HUDEP-2 (cell line): ENCODE measurements around the gene NELFB.

Source experiments
- DNase-seq, 76 experiments: peaks; one replicate each; lab custom pipeline; 2025; ENCODE audit not compliant: unreplicated experiment in 76 of 76; lab: John Stamatoyannopoulos, UW

Gene NELFB

DNA sequence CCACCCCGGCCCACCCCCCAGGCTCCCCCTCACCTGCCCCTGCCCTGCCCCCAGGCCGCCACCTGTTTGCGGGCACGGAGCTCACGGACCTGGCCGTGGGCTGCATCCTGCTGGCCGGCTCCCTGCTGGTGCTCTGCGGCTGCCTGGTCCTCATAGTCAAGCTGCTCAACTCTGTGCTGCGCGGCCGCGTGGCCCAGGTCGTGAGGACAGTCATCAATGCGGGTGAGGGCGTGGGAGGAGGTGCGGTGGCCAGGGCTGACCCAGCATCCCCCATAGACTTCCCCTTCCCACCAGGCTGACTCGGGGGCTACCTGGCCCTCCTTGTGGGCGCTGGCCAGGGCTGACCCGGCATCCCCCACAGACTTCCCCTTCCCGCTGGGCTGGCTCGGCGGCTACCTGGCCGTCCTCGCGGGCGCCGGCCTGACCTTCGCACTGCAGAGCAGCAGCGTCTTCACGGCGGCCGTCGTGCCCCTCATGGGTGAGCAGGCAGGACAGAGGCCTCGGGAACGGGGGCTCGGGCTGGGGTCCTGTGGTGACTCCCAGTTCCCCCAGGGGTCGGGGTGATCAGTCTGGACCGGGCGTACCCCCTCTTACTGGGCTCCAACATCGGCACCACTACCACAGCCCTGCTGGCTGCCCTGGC, 21.0 kb upstream of the NELFB start:
- no peak for DNase-seq

DNA sequence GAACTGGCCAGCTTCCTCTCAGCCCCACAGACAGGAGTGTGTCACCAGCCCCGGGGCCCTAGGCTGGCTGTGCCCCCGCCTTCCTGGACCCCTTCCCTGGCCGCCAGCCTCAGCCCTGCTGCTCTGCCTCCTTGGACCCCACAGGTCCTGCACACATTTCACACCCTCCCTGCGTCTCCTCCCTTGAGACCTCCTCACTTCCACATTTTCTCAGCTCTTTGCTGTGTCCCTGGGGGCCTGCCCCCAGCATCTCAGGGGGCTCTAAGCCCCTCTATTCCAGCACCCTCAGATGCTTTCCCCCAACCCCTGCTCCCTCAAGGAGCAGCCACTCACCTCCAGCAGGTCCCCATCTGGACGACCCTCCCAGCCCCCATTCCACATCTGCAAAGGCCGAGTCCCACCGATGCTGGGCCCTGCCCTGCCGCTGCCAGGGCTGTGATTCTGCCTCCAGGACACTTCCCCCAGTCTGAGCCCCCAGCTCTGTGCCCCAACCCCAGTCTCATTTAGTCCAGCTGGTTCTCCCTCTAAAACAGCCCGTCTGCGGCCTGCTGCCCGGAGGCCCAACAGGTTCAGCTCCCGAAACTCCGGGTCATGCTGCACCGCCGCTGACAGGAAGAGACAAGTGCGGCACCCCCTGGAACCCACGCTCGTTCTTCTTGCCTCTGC, 20.2 kb upstream of the NELFB start:
- DNase-seq = no peak

DNA sequence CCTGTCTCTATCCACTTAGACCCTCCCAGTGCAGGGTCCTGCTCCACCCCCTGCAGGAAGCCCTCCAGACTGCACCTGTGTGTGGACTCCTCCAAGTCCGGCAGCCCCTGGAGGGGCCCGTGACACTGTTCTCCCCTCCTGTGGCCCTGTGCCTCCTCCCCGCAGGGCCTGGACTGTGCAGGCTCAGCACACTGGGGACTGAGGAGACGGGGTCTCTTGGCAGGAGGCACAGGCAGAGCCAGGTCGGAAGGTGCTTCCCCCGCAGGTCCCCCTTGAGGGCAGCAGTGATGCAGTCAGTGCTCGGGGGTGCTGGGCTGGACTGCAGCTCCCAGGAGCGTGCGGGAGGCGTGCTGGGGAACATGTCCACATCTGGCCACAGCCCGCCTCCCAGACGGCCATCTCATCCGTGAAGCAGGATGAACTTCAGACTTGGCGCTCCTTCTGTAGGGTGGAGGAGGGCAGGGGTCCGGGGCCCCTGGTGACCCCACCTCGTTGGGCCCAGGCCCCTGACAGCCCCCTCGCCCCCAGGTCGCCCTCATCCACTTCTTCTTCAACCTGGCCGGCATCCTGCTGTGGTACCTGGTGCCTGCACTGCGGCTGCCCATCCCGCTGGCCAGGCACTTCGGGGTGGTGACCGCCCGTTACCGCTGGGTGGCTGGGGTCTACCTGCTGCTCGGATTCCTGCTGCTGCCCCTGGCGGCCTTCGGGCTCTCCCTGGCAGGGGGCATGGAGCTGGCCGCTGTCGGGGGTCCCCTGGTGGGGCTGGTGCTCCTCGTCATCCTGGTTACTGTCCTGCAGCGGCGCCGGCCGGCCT, 19.5 kb upstream of the NELFB start:
- no peak for DNase-seq

DNA sequence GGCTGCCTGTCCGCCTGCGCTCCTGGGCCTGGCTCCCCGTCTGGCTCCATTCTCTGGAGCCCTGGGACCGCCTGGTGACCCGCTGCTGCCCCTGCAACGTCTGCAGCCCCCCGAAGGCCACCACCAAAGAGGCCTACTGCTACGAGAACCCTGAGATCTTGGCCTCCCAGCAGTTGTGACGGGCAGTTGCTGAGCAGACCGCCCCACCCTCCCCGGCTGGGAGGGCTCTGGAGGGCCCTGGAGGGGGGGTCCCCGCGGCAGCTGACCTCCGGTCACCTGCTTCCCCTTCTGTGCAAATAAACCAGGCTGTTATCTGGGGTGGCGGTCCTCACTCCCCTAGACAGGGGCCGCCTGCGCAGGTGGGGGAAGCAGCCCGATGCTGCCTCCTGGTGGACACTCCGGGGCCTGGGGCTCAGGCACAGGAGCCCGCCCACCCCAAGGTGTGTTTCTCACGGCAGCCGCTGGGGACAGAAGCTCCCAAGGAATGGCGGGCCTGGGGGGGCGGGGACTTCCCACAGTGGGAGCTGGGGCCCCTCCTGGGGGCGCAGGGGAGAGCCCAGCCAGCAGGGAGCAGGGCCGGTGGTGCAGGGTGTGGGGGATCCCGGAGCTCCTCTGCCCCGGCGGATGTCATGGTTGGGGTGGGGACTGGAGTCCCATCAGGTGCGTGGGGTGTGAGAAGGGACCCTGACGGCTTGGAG, 18.7 kb upstream of the NELFB start:
- DNase-seq = peak in 69 of 76 experiments; percentile 28 to 88 (median 77)

DNA sequence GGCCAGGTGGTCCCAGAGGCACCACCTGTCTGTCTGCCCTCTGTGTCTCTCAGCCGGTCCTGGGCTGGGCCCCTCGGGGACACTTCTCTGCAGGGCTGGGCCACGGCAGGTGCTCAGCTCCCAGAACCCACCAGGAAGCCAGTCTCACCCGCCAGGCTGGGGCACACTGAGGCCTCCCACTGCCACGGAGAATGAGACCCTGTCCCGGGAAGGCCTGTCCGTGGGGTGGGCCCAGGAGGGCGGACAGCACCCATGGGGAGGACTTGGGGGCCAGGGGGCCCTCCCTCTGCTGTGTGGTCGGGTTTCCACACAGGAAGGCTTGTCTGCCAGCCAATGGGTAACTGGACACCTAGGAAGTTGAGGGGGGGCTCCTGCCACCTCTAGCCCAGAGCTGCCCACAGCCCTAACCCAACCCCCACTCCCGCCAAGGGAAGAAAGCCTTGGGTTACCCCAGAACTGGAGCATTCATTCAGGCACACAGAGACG, 18.1 kb upstream of the NELFB start:
- no peak for DNase-seq

DNA sequence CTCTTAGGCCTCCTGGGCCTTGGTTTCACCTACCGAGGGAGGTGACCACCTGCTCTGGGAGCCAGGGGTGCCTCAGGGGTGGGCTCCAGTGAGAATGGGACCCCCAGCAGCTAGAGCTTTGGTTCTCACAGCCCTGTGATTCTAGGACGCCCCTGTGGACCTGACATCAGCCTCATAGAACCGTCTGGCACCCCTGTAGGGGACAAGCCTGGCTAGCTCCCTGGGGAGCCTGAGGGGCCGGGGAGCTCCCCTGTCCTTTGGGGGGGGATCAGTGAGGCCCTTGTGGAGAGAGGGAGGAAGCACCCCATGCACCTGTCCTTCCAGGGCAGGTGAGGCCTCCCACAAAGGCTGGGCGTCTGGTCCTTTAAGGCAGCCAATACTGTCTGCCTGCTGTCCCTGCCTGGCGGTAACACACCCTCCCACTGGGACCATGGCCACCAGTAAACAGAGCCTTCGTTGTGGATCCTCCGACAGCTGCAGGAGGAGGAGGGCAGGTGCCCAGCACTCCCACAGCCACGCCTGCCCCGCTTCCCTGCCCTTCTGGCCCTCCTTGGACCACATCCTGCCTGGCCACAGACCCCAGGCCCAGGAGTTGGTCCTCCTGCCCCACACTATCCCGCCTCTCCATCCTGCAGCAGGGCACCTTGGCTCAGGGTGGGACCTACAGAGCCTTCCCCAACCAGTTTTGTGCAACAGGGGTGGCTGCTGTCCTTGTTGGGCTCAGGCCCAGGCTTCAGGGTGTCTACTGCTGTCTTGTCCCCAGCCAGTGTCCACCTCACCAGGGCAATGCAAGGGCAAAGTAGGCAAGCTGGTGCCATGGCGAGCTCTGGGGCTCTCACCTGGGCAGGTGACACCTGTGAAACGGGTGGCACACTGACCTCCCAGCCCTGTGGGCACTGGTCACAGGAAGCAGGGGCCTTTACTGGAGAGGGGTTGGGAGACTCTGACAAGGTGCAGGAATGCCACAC, 17.1 kb upstream of the NELFB start:
- peak in 12 of 76 experiments; percentile 16 to 51 (median 26) for DNase-seq

DNA sequence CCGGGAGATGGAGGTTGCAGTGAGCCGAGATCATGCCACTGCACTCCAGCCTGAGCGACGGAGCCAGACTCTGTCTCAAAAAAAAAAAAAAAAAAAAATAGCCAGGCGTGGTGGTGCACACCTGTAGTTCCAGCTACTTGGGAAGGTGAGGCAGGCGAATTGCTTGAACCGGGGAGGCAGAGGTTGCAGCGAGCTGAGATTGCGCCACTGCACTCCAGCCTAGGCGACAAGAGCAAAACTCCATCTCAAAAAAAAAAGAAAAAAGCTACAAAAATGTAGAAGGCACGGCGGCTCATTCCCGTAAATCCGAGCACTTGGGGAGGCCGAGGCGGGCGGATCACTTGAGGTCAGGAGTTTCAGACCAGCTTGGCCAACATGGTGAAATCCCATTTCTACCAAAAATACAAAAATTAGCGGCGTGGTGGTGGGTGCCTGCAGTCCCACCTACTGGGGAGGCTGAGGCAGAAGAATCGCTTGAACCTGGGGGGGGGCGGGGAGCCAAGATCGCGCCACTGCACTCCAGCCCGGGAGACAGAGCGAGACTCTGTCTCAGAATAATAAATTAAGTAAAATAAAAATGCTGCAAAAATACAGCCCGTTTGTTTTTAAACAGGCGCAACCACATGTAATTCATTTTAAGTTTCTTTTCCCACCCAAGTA, 15.5 kb upstream of the NELFB start:
- peak in 3 of 76 experiments; percentile 19 to 41 (median 23) for DNase-seq

DNA sequence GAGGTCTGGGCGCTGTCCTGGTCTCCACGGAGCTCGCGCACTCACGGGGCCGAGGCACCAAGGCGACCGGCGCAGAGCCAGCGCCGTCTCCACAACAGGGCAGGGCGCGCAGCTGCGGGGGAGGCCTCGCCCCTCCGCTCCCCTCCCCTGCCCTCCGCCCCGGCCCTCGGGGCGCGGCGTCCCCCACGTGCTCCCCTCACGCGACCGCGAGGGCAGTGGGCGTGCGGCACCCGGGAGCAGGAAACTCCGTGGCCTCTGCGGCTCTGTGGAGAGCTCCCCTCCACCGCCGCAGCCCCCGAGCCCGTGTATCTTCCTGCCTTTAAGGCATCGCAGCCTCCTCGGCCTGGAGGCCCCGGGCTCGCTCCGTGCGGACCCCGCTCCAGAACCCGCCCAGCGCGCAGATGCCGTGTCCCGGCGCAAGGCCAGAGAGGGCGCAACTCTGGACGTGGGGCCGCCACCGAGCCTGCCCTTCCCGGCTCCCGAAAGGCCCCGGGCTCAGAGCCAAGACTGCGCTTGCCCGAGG, 14.7 kb upstream of the NELFB start:
- peak in 70 of 76 experiments; percentile 30 to 87 (median 72) for DNase-seq

DNA sequence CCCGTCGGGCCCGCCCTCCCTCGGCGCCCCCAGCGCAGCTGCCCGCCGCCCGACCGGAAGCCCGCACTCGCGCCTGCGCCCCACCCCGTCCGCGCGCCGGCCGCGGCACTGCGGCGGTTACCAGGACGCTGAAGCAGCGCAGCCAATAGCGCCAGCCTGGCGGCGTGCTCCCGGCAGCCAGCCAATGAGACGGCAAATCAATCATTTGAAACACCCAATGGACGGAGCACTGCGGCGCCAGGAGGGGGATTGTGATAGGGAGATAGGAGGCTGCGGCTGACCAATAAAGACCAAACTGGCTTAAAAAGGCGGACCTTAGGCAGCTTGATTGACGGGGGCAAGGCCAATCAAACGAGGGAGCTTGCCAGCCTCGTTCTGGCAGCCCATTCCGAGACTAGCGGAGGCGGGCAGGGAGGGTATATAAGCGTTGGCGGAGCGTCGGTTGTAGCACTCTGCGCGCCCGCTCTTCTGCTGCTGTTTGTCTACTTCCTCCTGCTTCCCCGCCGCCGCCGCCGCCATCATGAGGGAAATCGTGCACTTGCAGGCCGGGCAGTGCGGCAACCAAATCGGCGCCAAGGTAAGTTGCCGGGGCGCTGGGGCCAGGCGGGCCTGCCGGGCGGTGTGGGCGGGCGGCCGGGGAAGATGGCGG, 14.2 kb upstream of the NELFB start, which contains the start of gene TUBB4B:
Gene TUBB4B (plus strand): TSS at position 447 of the 649 bp plus-strand sequence. CDS start 74 bp downstream, at position 521.
- peak in 75 of 76 experiments; percentile 76 to 100 (median 99) for DNase-seq

DNA sequence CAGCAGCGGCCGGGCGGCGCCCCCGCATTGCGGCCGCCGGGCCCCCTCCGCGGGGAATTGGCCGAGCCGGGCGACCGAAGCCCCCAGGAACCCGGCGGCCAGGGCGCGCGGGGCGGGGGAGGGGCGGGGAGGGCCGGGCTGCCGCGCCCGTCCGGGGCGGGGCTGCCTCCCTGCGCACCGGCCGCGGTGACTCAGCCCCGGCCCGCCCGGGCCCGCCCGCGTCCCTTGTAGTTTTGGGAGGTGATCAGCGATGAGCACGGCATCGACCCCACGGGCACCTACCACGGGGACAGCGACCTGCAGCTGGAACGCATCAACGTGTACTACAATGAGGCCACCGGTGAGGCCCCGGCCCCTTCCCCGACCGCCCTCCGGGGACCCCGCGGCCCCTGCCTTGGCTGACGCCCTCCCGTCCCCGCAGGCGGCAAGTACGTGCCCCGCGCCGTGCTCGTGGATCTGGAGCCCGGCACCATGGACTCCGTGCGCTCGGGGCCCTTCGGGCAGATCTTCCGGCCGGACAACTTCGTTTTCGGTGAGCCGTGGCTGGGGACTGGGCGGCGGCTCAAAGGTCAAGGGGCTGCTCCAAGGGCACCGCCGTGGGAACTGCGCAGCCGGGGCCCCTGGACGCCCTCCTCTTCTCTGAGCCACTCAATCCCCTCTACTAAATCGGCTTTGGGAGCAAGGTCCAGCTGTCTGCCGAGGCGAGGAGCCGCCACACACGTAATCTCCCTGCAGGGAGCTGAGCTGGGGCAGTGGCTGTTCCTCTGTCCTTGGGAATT, 13.4 kb upstream of the NELFB start:
- peak in 53 of 76 experiments; percentile 15 to 77 (median 58) for DNase-seq

DNA sequence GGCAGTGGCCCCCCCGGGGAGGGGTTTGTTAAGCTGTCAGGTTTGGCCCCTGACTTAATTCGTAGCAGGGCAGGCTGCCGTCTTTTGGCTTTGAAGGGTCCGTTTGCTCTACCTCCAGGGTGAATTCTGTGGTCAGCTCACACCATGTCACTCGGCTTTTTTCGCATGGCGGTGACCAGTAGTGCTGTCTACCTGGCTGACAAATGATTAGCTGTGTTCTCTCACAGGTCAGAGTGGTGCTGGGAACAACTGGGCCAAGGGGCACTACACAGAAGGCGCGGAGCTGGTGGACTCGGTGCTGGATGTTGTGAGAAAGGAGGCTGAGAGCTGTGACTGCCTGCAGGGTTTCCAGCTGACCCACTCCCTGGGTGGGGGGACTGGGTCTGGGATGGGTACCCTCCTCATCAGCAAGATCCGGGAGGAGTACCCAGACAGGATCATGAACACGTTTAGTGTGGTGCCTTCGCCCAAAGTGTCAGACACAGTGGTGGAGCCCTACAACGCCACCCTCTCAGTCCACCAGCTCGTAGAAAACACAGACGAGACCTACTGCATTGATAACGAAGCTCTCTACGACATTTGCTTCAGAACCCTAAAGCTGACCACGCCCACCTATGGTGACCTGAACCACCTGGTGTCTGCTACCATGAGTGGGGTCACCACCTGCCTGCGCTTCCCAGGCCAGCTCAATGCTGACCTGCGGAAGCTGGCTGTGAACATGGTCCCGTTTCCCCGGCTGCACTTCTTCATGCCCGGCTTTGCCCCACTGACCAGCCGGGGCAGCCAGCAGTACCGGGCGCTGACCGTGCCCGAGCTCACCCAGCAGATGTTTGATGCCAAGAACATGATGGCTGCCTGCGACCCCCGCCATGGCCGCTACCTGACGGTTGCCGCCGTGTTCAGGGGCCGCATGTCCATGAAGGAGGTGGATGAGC, 12.6 kb upstream of the NELFB start:
- DNase-seq = peak in 3 of 76 experiments; percentile 12 to 31 (median 24)

DNA sequence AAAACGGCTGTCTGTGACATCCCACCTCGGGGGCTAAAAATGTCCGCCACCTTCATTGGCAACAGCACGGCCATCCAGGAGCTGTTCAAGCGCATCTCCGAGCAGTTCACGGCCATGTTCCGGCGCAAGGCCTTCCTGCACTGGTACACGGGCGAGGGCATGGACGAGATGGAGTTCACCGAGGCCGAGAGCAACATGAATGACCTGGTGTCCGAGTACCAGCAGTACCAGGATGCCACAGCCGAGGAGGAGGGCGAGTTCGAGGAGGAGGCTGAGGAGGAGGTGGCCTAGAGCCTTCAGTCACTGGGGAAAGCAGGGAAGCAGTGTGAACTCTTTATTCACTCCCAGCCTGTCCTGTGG, 11.9 kb upstream of the NELFB start:
- DNase-seq = peak in 1 of 76 experiments; percentile 18

DNA sequence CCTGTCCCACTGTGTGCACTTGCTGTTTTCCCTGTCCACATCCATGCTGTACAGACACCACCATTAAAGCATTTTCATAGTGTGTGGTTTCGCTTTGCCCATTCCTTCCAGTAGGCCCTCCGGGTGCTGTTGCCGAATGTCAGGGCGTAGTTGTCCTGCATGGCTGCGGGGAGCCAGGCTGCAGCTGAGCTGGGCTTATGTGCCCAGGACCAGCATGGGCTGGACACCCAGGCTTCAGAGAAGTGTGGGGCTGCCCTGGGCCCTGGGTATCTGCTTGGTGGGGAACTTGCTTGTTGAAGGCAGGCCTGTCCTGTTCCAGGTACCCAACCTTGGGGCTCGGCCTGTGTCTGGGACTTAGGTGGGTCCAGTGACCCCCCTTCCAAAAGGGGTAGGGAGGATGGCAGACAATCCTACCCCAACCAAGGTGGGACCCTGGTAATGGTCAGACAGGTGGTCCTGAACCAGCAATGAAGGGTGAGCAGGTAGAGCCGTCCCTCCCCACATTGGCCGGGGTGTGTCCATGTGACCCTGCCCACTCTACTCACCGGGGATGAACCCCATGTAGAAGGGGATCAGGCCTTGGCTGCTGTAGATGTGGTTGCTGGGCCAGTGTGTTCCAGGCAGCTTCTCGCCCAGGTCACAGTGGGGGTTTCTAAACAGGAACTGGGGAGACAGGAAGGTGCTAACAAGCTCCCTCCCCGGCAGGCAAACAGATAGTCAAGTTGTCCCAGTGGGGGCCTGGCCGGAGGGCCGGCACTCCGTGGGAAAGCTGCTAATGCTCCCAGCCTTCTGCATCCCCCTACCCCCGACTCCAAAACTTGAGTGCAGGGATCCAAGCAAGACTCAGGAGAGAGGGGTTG, 11.3 kb upstream of the NELFB start:
- peak in 24 of 76 experiments; percentile 8 to 62 (median 33) for DNase-seq

DNA sequence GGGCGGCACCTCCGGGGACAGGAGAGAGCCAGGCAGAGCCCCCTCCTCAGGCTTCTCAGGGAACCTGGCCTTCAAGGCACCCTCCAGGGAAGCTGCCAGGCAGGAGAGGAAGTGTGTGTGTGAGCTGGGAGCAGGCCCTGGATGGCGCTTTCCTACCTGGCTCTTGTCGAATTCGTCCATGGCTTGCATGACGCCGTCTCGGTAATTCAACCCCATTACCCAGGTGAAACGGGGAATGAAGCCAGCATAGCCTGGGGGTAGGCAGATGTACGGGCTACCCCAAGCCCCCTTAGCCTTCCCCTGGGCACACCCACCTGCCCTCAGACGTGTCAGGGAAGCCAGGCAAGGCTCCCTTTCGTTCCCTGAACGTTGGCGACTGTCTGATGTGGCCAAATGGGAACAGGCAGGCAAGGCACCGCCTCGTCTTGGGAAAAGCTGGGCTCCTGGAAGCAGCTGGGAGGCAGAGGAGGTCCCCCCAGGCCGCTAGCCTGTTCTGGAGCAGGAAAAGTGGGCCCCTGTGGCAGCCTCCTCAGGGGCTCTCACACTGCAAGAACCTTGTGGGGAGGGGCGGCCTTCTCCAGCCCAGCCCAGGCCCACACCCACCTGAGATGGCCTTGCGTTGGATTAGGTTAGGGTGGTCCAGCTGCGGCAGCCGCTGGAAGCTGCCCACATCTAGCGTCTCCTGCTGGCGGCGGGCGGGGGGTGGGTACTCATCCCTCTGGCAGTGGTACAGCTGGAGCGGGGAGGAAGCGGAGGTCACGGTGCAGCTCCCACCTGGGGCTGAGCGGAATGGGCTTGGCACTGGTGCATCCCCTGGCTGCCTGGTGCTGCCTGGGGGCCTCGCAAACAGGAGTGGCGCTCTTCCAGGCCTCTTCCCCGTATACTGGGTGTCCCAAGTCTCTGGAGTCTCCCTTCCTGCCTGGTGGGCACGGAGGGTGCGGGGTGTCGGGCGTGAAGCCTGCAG, 10.4 kb upstream of the NELFB start:
- DNase-seq = peak in 2 of 76 experiments; percentile 29 to 36
